GM23338 (cell line): ENCODE measurements around the gene CDC6. TPM values are rescaled to one million over a fixed set of nuclear protein-coding genes. Genes with fewer than 3 reads are reported as not detected.

Experiments used
- ATAC-seq: fragments of 200-7000 bp; cut with Tn5 transposase; 3 replicates; pipeline ENCODE4 v1.9.1; 2020
- DNase-seq: peaks from one replicate; pipeline ENCODE4 v3.0.0-alpha.2; 2015; ENCODE audit warnings: low spot score
- H2AFZ ChIP-seq: fragments of 200-600 bp; sonication (generic); 2 replicates; pipeline ENCODE4 v1.8.0; 2016; ENCODE audit warnings: antibody characterized with exemption, mild to moderate bottlenecking, moderate library complexity
- H3F3A ChIP-seq: fragments of 200-600 bp; sonication (generic); replicated peaks from 2 replicates; pipeline ENCODE4 v1.8.0; 2017; ENCODE audit warnings: antibody characterized with exemption, mixed run types, low read depth
- H3K27ac ChIP-seq: fragments of 200-600 bp; sonication (generic); 2 replicates; pipeline ENCODE4 v1.6.1; 2016; ENCODE audit warnings: low read depth
- H3K27me3 ChIP-seq: fragments of 200-600 bp; sonication (generic); 2 replicates; pipeline ENCODE4 v1.8.0; 2016; ENCODE audit warnings: mild to moderate bottlenecking, mixed run types, moderate library complexity; ENCODE audit not compliant: insufficient read depth
- H3K36me3 ChIP-seq: fragments of 200-600 bp; sonication (generic); 2 replicates; pipeline ENCODE4 v1.8.0; 2016; ENCODE audit warnings: mild to moderate bottlenecking; ENCODE audit not compliant: insufficient read depth
- H3K4me1 ChIP-seq: fragments of 200-600 bp; sonication (generic); 2 replicates; pipeline ENCODE4 v1.8.0; 2016; ENCODE audit warnings: mild to moderate bottlenecking, moderate library complexity; ENCODE audit not compliant: insufficient read depth
- H3K4me2 ChIP-seq: fragments of 200-600 bp; sonication (generic); 2 replicates; pipeline ENCODE4 v1.7.1; 2017; ENCODE audit warnings: mixed run types
- H3K4me3 ChIP-seq: fragments of 200-600 bp; sonication (generic); 2 replicates; pipeline ENCODE4 v1.6.1; 2016; ENCODE audit warnings: mixed run types
- H3K79me2 ChIP-seq: fragments of 200-600 bp; sonication (generic); replicated peaks from 2 replicates; pipeline ENCODE4 v1.8.0; 2017; ENCODE audit warnings: mild to moderate bottlenecking; ENCODE audit not compliant: insufficient read depth
- H3K9me2 ChIP-seq: fragments of 200-600 bp; sonication (generic); 2 replicates; pipeline ENCODE4 v1.8.0; 2017; ENCODE audit not compliant: insufficient read depth
- H4K20me1 ChIP-seq: fragments of 200-600 bp; sonication (generic); replicated peaks from 2 replicates; pipeline ENCODE4 v1.8.0; 2017; ENCODE audit warnings: mild to moderate bottlenecking; ENCODE audit not compliant: insufficient read depth
- H3K27ac Mint-ChIP-seq: 2 replicates; pipeline ENCODE4 v1.8.0; 2020; ENCODE audit warnings: inconsistent platforms, mild to moderate bottlenecking, moderate library complexity, mixed read lengths
- H3K27me3 Mint-ChIP-seq: 3 replicates; pipeline ENCODE4 v1.8.0; 2022; ENCODE audit warnings: low read depth, mild to moderate bottlenecking, moderate library complexity, mixed read lengths, inconsistent platforms; ENCODE audit not compliant: insufficient read depth, poor library complexity
- H3K36me3 Mint-ChIP-seq: 3 replicates; pipeline ENCODE4 v1.8.0; 2021; ENCODE audit warnings: low read depth, mild to moderate bottlenecking, inconsistent platforms, moderate library complexity, mixed read lengths
- H3K4me1 Mint-ChIP-seq: 3 replicates; pipeline ENCODE4 v1.8.0; 2020; ENCODE audit warnings: mild to moderate bottlenecking, inconsistent platforms, mixed read lengths
- H3K4me3 Mint-ChIP-seq: 3 replicates; pipeline ENCODE4 v1.8.0; 2021; ENCODE audit warnings: moderate library complexity, mild to moderate bottlenecking, inconsistent platforms, mixed read lengths
- H3K9me3 Mint-ChIP-seq: 3 replicates; pipeline ENCODE4 v1.8.0; 2020; ENCODE audit warnings: moderate library complexity, mild to moderate bottlenecking, inconsistent platforms, mixed read lengths
- CREB1 ChIP-seq: fragments of 250-450 bp; sonication (Bioruptor Pico); IDR thresholded peaks from 2 replicates; pipeline ENCODE4 v1.5.0; 2020; ENCODE audit warnings: low read depth, mild to moderate bottlenecking, moderate library complexity
- EZH2 ChIP-seq: fragments of 200-600 bp; sonication (generic); IDR thresholded peaks from one replicate; pipeline ENCODE4 v1.8.0; 2017; ENCODE audit warnings: antibody characterized with exemption, mild to moderate bottlenecking, low read depth; ENCODE audit not compliant: unreplicated experiment
- EZH2phosphoT487 ChIP-seq: fragments of 200-600 bp; sonication (generic); IDR thresholded peaks from one replicate; pipeline ENCODE4 v1.8.1; 2018; ENCODE audit warnings: antibody characterized with exemption; ENCODE audit not compliant: unreplicated experiment
- REST ChIP-seq: IDR thresholded peaks from one replicate; pipeline ENCODE4 v1.6.1; 2018; ENCODE audit warnings: antibody characterized with exemption; ENCODE audit not compliant: unreplicated experiment
- STAT1 ChIP-seq: IDR thresholded peaks from one replicate; pipeline ENCODE4 v1.6.1; 2016; ENCODE audit warnings: antibody characterized with exemption; ENCODE audit not compliant: unreplicated experiment
- ZNF462 ChIP-seq: fragments of 250-450 bp; sonication (Bioruptor Pico); IDR thresholded peaks from 2 replicates; pipeline ENCODE4 v1.5.0; 2020; ENCODE audit warnings: mild to moderate bottlenecking, moderate library complexity
- polyA plus RNA-seq: library from polyadenylated mRNA; unstranded; fragments of >200 nt; fragmentation: Nextera tagmentation; extraction: Ambion mirVana; gene quantifications from 2 replicates; pipeline ENCODE4 v1.2.1, GENCODE V29; 2016
- total RNA-seq: library from RNA; depleted of rRNA; stranded (reverse); fragments of >200 nt; shearing (Covaris generic); gene quantifications from 2 replicates; pipeline ENCODE4 v1.2.3, GENCODE V29; 2014

The CDC6 gene
- total and polyA plus RNA-seq, 2 experiments from 2014 or later: 46.2 to 79.9 TPM

- no peak overlapping the region for H3K4me3 ChIP-seq
- peaks cover 32% of the 10 kb centered on the region for H4K20me1 ChIP-seq
- peaks cover 17% of the 10 kb centered on the region; the same call in 1 of the 2 replicates for H3F3A ChIP-seq
- Mint-ChIP-seq H3K4me1 (peaks cover 36% of the 10 kb centered on the region), H3K4me3 (no peak overlapping the region; the same call in 2 of the 3 replicates), H3K27ac (no peak overlapping the region), H3K9me3 (no peaks in the 10 kb centered on the region), H3K36me3 (no peaks in the 10 kb centered on the region; the same call in 2 of the 3 replicates), H3K27me3 (peaks cover 49% of the 10 kb centered on the region)
- H3K27me3 ChIP-seq: peaks cover 40% of the 10 kb centered on the region
- peaks cover 24% of the 10 kb centered on the region for H3K4me1 ChIP-seq
- DNase-seq (no peak), ATAC-seq (no peak)
- 0 out of 2 replicates have a peak, but pooled peaks cover 9% of the 10 kb centered on the region for H3K79me2 ChIP-seq
- H3K9me2 ChIP-seq: no peaks in the 10 kb centered on the region
- no peak overlapping the region for H3K27ac ChIP-seq
- no peak overlapping the region for H2AFZ ChIP-seq
- no peaks in the 10 kb centered on the region; the same call in 1 of the 2 replicates for H3K36me3 ChIP-seq
- H3K4me2 ChIP-seq: no peak overlapping the region
- TF ChIP-seq EZH2: no peak
- no peak for TF ChIP-seq REST
- TF ChIP-seq STAT1: no peak
- no peak for TF ChIP-seq CREB1 (CRISPR knock-in tag)
- TF ChIP-seq EZH2phosphoT487: no peak
- TF ChIP-seq ZNF462: no peak
Observed at GRCh38 chr17:40338941-40339649, 51.4 kb downstream of the CDC6 start.
